GM12878 (cell line): ENCODE measurements around the gene OR1S1. TPM values are rescaled to one million over a fixed set of nuclear protein-coding genes. Genes with fewer than 3 reads are reported as not detected.

Experiments used
- ATAC-seq: fragments of 200-7000 bp; cut with Tn5 transposase; 3 replicates; pipeline ENCODE4 v1.9.1; 2020; ENCODE audit warnings: mild to moderate bottlenecking, moderate library complexity
- BruUV-seq: library from RNA; stranded (reverse); fragments of 400-500 nt; replicated peaks from 2 replicates; lab custom pipeline; 2021; lab: Mats Ljungman, UMichigan
- CTCF ChIA-PET: fragments of 300-600 bp; sonication (Branson Sonifier 250); formaldehyde crosslinking; extraction: SDS; loops from one replicate; lab custom pipeline; 2021; ENCODE audit warnings: inconsistent platforms; lab: Yijun Ruan, JAX
- POLR2A ChIA-PET: fragments of 350-600 bp; formaldehyde crosslinking; extraction: SDS; loops from one replicate; lab custom pipeline; 2021; ENCODE audit warnings: inconsistent platforms; lab: Charles Lee
- RAD21 ChIA-PET: fragments of 300-600 bp; sonication (Branson Sonifier 250); formaldehyde crosslinking; loops from one replicate; lab custom pipeline; 2023; ENCODE audit warnings: antibody characterized with exemption; ENCODE audit not compliant: unreplicated experiment; lab: Charles Lee
- SMC1A ChIA-PET: fragments of 300-600 bp; sonication (Branson Sonifier 250); formaldehyde crosslinking; loops from one replicate; lab custom pipeline; 2023; ENCODE audit not compliant: unreplicated experiment, uncharacterized antibody; lab: Charles Lee
- DNase-seq: peaks from one replicate; pipeline ENCODE4 v3.0.0-alpha.2; 2011; ENCODE audit warnings: low read depth, low spot score
- FAIRE-seq: peaks from 3 replicates; lab custom pipeline; 2011; peaks lifted over from hg19 to GRCh38; lab: Jason Lieb, UNC
- H2AFZ ChIP-seq: 2 replicates; pipeline ENCODE4 v1.6.0; 2011; ENCODE audit warnings: low read depth, low read length, control low read depth; ENCODE audit not compliant: control insufficient read depth
- H3K27ac ChIP-seq: 2 replicates; pipeline ENCODE4 v1.5.1; 2011; ENCODE audit warnings: control low read depth; ENCODE audit not compliant: control insufficient read depth, insufficient read depth
- H3K27me3 ChIP-seq, 2 experiments: replicated peaks in 1 of 2; 2 replicates each; pipeline versions ENCODE4 v1.6.0 to v1.6.1; 2011; ENCODE audit warnings: low read length in 1 of 2; ENCODE audit not compliant: control insufficient read depth in 2 of 2, insufficient read depth in 2 of 2
- H3K36me3 ChIP-seq, 2 experiments: 2 replicates each; pipeline ENCODE4 v1.5.1; 2011; ENCODE audit warnings: low read length in 1 of 2; ENCODE audit not compliant: control insufficient read depth in 2 of 2, insufficient read depth in 2 of 2
- H3K4me1 ChIP-seq: 2 replicates; pipeline ENCODE4 v1.6.1; 2011; ENCODE audit warnings: mild to moderate bottlenecking, low read length, moderate library complexity, mixed read lengths; ENCODE audit not compliant: control insufficient read depth, insufficient read depth
- H3K4me2 ChIP-seq: 2 replicates; pipeline ENCODE4 v1.6.0; 2011; ENCODE audit warnings: control low read depth; ENCODE audit not compliant: control insufficient read depth, insufficient read depth
- H3K4me3 ChIP-seq: fragments of 200-600 bp; sonication (generic); 2 replicates; pipeline ENCODE4 v1.5.1; 2016
- H3K79me2 ChIP-seq: 2 replicates; pipeline ENCODE4 v1.6.0; 2011; ENCODE audit warnings: low read length; ENCODE audit not compliant: control insufficient read depth, insufficient read depth
- H3K9ac ChIP-seq: 2 replicates; pipeline ENCODE4 v1.8.0; 2011; ENCODE audit warnings: low read length, control low read depth, mixed read lengths; ENCODE audit not compliant: control insufficient read depth, insufficient read depth
- H3K9me3 ChIP-seq: replicated peaks from 3 replicates; pipeline ENCODE4 v1.5.1; 2011; ENCODE audit warnings: mild to moderate bottlenecking, low read length; ENCODE audit not compliant: control insufficient read depth, insufficient read depth
- H4K20me1 ChIP-seq: 2 replicates; pipeline ENCODE4 v1.6.0; 2011; ENCODE audit not compliant: control insufficient read depth, insufficient read depth
- ASH2L ChIP-seq: fragments of 300-600, 200-600 bp; sonication (generic); IDR thresholded peaks from 2 replicates; pipeline ENCODE4 v1.6.1; 2017; ENCODE audit warnings: low read depth, mild to moderate bottlenecking, borderline replicate concordance
- BMI1 ChIP-seq: fragments of 450-650 bp; IDR thresholded peaks from 2 replicates; pipeline ENCODE4 v1.6.1; 2016; ENCODE audit warnings: mild to moderate bottlenecking, moderate library complexity, borderline replicate concordance
- CREB1 ChIP-seq: IDR thresholded peaks from 2 replicates; pipeline ENCODE4 v1.6.1; 2012; ENCODE audit warnings: low read depth, mild to moderate bottlenecking, inconsistent platforms
- ETV6 ChIP-seq, 2 experiments: fragments of 450-650 bp in 1 of 2; IDR thresholded peaks in 1 of 2; conservative IDR thresholded peaks in 1 of 2; 2 replicates each; pipeline ENCODE4 v1.6.1; 2014; ENCODE audit warnings: antibody characterized with exemption in 1 of 2, borderline replicate concordance in 1 of 2, low read depth in 1 of 2, mild to moderate bottlenecking in 1 of 2, moderate library complexity in 1 of 2
- FOXM1 ChIP-seq: IDR thresholded peaks from 2 replicates; pipeline ENCODE4 v1.6.1; 2012; ENCODE audit warnings: low read depth, mild to moderate bottlenecking, inconsistent platforms, low read length, moderate library complexity
- KLF5 ChIP-seq: fragments of 450-650 bp; IDR thresholded peaks from 2 replicates; pipeline ENCODE4 v1.6.1; 2014; ENCODE audit warnings: mild to moderate bottlenecking; ENCODE audit not compliant: partially characterized antibody
- NFYA ChIP-seq: IDR thresholded peaks from 2 replicates; pipeline ENCODE4 v1.6.1; 2011; ENCODE audit warnings: low read depth, mild to moderate bottlenecking, low read length, improper control_type of control experiment, borderline replicate concordance
- NFYB ChIP-seq: IDR thresholded peaks from 2 replicates; pipeline ENCODE4 v1.6.1; 2011; ENCODE audit warnings: low read depth, mild to moderate bottlenecking, low read length, improper control_type of control experiment, moderate library complexity; ENCODE audit not compliant: insufficient read depth
- POU2F2 ChIP-seq: IDR thresholded peaks from 3 replicates; pipeline ENCODE4 v1.6.1; 2011; ENCODE audit warnings: low read depth, mild to moderate bottlenecking, low read length, borderline replicate concordance
- RELB ChIP-seq: fragments of 450-650 bp; IDR thresholded peaks from 2 replicates; pipeline ENCODE4 v1.6.1; 2017; ENCODE audit warnings: low read depth, mild to moderate bottlenecking, moderate library complexity
- RFX5 ChIP-seq: IDR thresholded peaks from 2 replicates; pipeline ENCODE4 v1.6.1; 2011; ENCODE audit warnings: low read depth, low read length, improper control_type of control experiment
- TAF1 ChIP-seq: IDR thresholded peaks from 2 replicates; pipeline ENCODE4 v1.6.1; 2011; ENCODE audit warnings: mild to moderate bottlenecking, low read depth, low read length, borderline replicate concordance
- WGBS: methylation state at CpG from one replicate; pipeline ENCODE4 v1.1.6; 2016; ENCODE audit warnings: low lambda C conversion rate; ENCODE audit not compliant: insufficient replicate concordance, insufficient coverage; ENCODE audit errors: missing lambda C conversion rate; 5-methylcytosine and 5-hydroxymethylcytosine counted together
- in situ Hi-C: fragments of 300-500 bp; cut with MboI; formaldehyde crosslinking; loops from 9 replicates; pipeline ENCODE4 v1.14.3; 2018; ENCODE audit warnings: mixed read lengths
- intact Hi-C: fragments of 100-400 bp; cut with micrococcal nuclease; formaldehyde crosslinking; loops from one replicate; pipeline ENCODE4 v1.14.2; 2022; ENCODE audit not compliant: unreplicated experiment
- polyA plus RNA-seq, 11 experiments: library from polyadenylated mRNA; depleted of rRNA in 4 of 11; unstranded in 6 of 11; stranded (reverse) in 5 of 11; fragments of >200 nt; fragmentation: Nextera tagmentation in 4 of 11; fragmentation: Illumina TruSeq in 1 of 11; extraction: Ambion mirVana in 4 of 11; extraction: Trizol in 1 of 11; gene quantifications; 1 replicate in 1 of 11; 2 replicates in 10 of 11; pipeline versions ENCODE4 v1.2.1 to v1.2.3, GENCODE V29; 2011 to 2016; ENCODE audit warnings: inconsistent platforms in 2 of 11, missing spikeins in 2 of 11, low read depth in 1 of 11
- total RNA-seq, 4 experiments: library from RNA; depleted of rRNA in 3 of 4; stranded (reverse); fragments of >200 nt in 3 of 4; fragmentation: Illumina TruSeq in 1 of 4; extraction: Trizol in 1 of 4; gene quantifications; 2 replicates each; pipeline versions ENCODE4 v1.2.1 to v1.2.3, GENCODE V29; 2013 to 2021
- TF ChIP-seq, protein P1 (sequence below): fragments of 150-350 bp; IDR thresholded peaks from 2 replicates; pipeline ENCODE4 v1.6.1; 2016; ENCODE audit warnings: low read depth, low read length
- TF ChIP-seq, protein P2 (sequence below), 3 experiments: IDR thresholded peaks in 2 of 3; conservative IDR thresholded peaks in 1 of 3; 2 replicates each; pipeline ENCODE4 v1.5.1; 2011; ENCODE audit warnings: low read depth in 3 of 3, low read length in 3 of 3, mild to moderate bottlenecking in 3 of 3, control low read depth in 2 of 3, moderate library complexity in 2 of 3, inconsistent platforms in 1 of 3, mixed read lengths in 1 of 3; ENCODE audit not compliant: control insufficient read depth in 2 of 3, insufficient read depth in 1 of 3; ENCODE audit errors: extremely low read depth in 1 of 3
- TF ChIP-seq, protein P3 (sequence below): fragments of 450-650 bp; IDR thresholded peaks from 2 replicates; pipeline ENCODE4 v1.6.1; 2017; ENCODE audit warnings: mild to moderate bottlenecking, low read depth, inconsistent platforms; ENCODE audit not compliant: poor library complexity, severe bottlenecking

Gene OR1S1
- total and polyA plus RNA-seq, 10 of the 15 experiments (the other 5 are each of a cell fraction or from before 2014, with no cell fraction given): not detected

GRCh38 chr11:58222721-58223120, 10.2 kb downstream of the OR1S1 start:
- RAD21 ChIA-PET: no interaction called here
- no peak overlapping the region for H3K9ac ChIP-seq
- POLR2A ChIA-PET: no interaction called here
- intact Hi-C loops: no loop called here
- WGBS: 29% methylated on average over 7 of the region's 7 CpGs
- no peaks in the 10 kb centered on the region for H4K20me1 ChIP-seq
- no TSS peak for BruUV-seq
- CTCF ChIA-PET: no interaction called here
- no peaks in the 10 kb centered on the region for H3K27me3 ChIP-seq
- FAIRE-seq (no peak), ATAC-seq (no peak), DNase-seq (no peak)
- H3K9me3 ChIP-seq: no peaks in the 10 kb centered on the region
- SMC1A ChIA-PET: no interaction called here
- in situ Hi-C loops: no loop called here
- H3K79me2 ChIP-seq: no peaks in the 10 kb centered on the region
- H3K36me3 ChIP-seq: no peaks in the 10 kb centered on the region
- no peak overlapping the region for H3K4me2 ChIP-seq
- H3K4me3 ChIP-seq: no peak overlapping the region
- H3K27ac ChIP-seq: no peak overlapping the region
- no peaks in the 10 kb centered on the region for H3K4me1 ChIP-seq
- no peak overlapping the region for H2AFZ ChIP-seq
- no peak for TF ChIP-seq BMI1
- no peak for TF ChIP-seq RELB
- no peak for TF ChIP-seq NFYA
- TF ChIP-seq ASH2L: no peak
- TF ChIP-seq, protein P1, sequence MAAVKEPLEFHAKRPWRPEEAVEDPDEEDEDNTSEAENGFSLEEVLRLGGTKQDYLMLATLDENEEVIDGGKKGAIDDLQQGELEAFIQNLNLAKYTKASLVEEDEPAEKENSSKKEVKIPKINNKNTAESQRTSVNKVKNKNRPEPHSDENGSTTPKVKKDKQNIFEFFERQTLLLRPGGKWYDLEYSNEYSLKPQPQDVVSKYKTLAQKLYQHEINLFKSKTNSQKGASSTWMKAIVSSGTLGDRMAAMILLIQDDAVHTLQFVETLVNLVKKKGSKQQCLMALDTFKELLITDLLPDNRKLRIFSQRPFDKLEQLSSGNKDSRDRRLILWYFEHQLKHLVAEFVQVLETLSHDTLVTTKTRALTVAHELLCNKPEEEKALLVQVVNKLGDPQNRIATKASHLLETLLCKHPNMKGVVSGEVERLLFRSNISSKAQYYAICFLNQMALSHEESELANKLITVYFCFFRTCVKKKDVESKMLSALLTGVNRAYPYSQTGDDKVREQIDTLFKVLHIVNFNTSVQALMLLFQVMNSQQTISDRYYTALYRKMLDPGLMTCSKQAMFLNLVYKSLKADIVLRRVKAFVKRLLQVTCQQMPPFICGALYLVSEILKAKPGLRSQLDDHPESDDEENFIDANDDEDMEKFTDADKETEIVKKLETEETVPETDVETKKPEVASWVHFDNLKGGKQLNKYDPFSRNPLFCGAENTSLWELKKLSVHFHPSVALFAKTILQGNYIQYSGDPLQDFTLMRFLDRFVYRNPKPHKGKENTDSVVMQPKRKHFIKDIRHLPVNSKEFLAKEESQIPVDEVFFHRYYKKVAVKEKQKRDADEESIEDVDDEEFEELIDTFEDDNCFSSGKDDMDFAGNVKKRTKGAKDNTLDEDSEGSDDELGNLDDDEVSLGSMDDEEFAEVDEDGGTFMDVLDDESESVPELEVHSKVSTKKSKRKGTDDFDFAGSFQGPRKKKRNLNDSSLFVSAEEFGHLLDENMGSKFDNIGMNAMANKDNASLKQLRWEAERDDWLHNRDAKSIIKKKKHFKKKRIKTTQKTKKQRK: no peak
- TF ChIP-seq NFYB: no peak
- no peak for TF ChIP-seq CREB1
- TF ChIP-seq TAF1: no peak
- no peak for TF ChIP-seq POU2F2
- no peak for TF ChIP-seq ETV6 (conservative IDR thresholded peaks at IDR 0.05 in 1 of 2, IDR thresholded peaks at IDR 0.05 in 1 of 2; ENCODE audit: borderline replicate concordance in 1 of 2, low read depth in 1 of 2)
- no peak for TF ChIP-seq FOXM1
- TF ChIP-seq, protein P2, sequence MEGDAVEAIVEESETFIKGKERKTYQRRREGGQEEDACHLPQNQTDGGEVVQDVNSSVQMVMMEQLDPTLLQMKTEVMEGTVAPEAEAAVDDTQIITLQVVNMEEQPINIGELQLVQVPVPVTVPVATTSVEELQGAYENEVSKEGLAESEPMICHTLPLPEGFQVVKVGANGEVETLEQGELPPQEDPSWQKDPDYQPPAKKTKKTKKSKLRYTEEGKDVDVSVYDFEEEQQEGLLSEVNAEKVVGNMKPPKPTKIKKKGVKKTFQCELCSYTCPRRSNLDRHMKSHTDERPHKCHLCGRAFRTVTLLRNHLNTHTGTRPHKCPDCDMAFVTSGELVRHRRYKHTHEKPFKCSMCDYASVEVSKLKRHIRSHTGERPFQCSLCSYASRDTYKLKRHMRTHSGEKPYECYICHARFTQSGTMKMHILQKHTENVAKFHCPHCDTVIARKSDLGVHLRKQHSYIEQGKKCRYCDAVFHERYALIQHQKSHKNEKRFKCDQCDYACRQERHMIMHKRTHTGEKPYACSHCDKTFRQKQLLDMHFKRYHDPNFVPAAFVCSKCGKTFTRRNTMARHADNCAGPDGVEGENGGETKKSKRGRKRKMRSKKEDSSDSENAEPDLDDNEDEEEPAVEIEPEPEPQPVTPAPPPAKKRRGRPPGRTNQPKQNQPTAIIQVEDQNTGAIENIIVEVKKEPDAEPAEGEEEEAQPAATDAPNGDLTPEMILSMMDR (IDR thresholded peaks at IDR 0.05 in 2 of 3, conservative IDR thresholded peaks at IDR 0.05 in 1 of 3; ENCODE audit: control insufficient read depth in 2 of 3, extremely low read depth in 1 of 3, insufficient read depth in 1 of 3, low read depth in 3 of 3, low read length in 3 of 3): no peak
- TF ChIP-seq, protein P3, sequence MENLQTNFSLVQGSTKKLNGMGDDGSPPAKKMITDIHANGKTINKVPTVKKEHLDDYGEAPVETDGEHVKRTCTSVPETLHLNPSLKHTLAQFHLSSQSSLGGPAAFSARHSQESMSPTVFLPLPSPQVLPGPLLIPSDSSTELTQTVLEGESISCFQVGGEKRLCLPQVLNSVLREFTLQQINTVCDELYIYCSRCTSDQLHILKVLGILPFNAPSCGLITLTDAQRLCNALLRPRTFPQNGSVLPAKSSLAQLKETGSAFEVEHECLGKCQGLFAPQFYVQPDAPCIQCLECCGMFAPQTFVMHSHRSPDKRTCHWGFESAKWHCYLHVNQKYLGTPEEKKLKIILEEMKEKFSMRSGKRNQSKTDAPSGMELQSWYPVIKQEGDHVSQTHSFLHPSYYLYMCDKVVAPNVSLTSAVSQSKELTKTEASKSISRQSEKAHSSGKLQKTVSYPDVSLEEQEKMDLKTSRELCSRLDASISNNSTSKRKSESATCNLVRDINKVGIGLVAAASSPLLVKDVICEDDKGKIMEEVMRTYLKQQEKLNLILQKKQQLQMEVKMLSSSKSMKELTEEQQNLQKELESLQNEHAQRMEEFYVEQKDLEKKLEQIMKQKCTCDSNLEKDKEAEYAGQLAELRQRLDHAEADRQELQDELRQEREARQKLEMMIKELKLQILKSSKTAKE: no peak
- no peak for TF ChIP-seq KLF5
- no peak for TF ChIP-seq RFX5
